K562 (cell line): ENCODE measurements around the gene HDGFL2. TPM values are rescaled to one million over a fixed set of nuclear protein-coding genes. Genes with fewer than 3 reads are reported as not detected.
A peak's percentile ranks its signal among the peaks of the same experiment; 100 is the strongest.

Experiments used
- ASH1L ChIP-seq: fragments of 450-650 bp; IDR thresholded peaks from 2 replicates; pipeline ENCODE4 v1.6.1; 2018; ENCODE audit warnings: borderline replicate concordance, mild to moderate bottlenecking, low read depth; ENCODE audit not compliant: partially characterized antibody
- ATF1 ChIP-seq, 2 experiments: fragments of 450-650 bp in 1 of 2; IDR thresholded peaks; 2 replicates each; pipeline ENCODE4 v1.6.1; 2016; ENCODE audit warnings: missing compliant biosample characterization in 1 of 2, missing genetic modification characterization in 1 of 2
- C11orf30 ChIP-seq: fragments of 450-650 bp; IDR thresholded peaks from 2 replicates; pipeline ENCODE4 v1.6.1; 2016; ENCODE audit warnings: low read depth, mild to moderate bottlenecking
- CAMTA2 ChIP-seq: fragments of 250-450 bp; sonication (Bioruptor Pico); conservative IDR thresholded peaks from 2 replicates; pipeline ENCODE4 v1.5.1; 2022
- CEBPB ChIP-seq: fragments of 450-650 bp; IDR thresholded peaks from 2 replicates; pipeline ENCODE4 v1.6.1; 2016; ENCODE audit warnings: missing genetic modification characterization, missing compliant biosample characterization
- EGR1 ChIP-seq: fragments of 450-650 bp; conservative IDR thresholded peaks from 2 replicates; pipeline ENCODE4 v1.6.1; 2017; ENCODE audit warnings: mild to moderate bottlenecking
- FOXP1 ChIP-seq: sonication (generic); formaldehyde crosslinking; IDR thresholded peaks from 2 replicates; pipeline ENCODE4 v1.8.0; 2022; ENCODE audit warnings: mild to moderate bottlenecking, missing genetic modification reagents
- GABPA ChIP-seq: fragments of 200-800 bp; sonication (Bioruptor generic); conservative IDR thresholded peaks from 2 replicates; pipeline ENCODE4 v1.6.1; 2016; ENCODE audit warnings: low read depth, missing genetic modification characterization, missing compliant biosample characterization
- HMG20B ChIP-seq: fragments of 250-450 bp; sonication (Bioruptor Pico); IDR thresholded peaks from 2 replicates; pipeline ENCODE4 v1.5.0; 2021; ENCODE audit warnings: mild to moderate bottlenecking
- HNRNPK ChIP-seq: fragments of 200-400 bp; formaldehyde crosslinking; IDR thresholded peaks from one replicate; pipeline ENCODE4 v1.6.1; 2018; ENCODE audit warnings: mild to moderate bottlenecking, low read depth, low read length; ENCODE audit not compliant: poor library complexity, severe bottlenecking
- KDM5B ChIP-seq: fragments of 200-600 bp; sonication (generic); IDR thresholded peaks from 2 replicates; pipeline ENCODE4 v1.6.1; 2012; ENCODE audit warnings: low read depth, mild to moderate bottlenecking, moderate library complexity, low read length, control low read depth, inconsistent platforms; ENCODE audit not compliant: insufficient replicate concordance
- MAZ ChIP-seq, 2 experiments: fragments of 450-650 bp in 1 of 2; sonication (generic) in 1 of 2; formaldehyde crosslinking; IDR thresholded peaks in 1 of 2; conservative IDR thresholded peaks in 1 of 2; 2 replicates each; pipeline versions ENCODE4 v1.4.0 to v1.5.0; 2020; ENCODE audit warnings: mild to moderate bottlenecking in 1 of 2, missing genetic modification reagents in 1 of 2
- MBD2 ChIP-seq: sonication (generic); IDR thresholded peaks from 2 replicates; pipeline ENCODE4 v1.6.1; 2016; ENCODE audit warnings: low read depth, borderline replicate concordance
- MCM7 ChIP-seq, 2 experiments: fragments of 450-650 bp; IDR thresholded peaks; 2 replicates each; pipeline ENCODE4 v1.6.1; 2016 to 2018
- MTA1 ChIP-seq: fragments of 450-650 bp; IDR thresholded peaks from 2 replicates; pipeline ENCODE4 v1.6.1; 2017; ENCODE audit warnings: borderline replicate concordance
- NR2F6 ChIP-seq: fragments of 450-650 bp; formaldehyde crosslinking; IDR thresholded peaks from 2 replicates; pipeline ENCODE4 v1.4.0; 2020; ENCODE audit warnings: mild to moderate bottlenecking
- PHTF2 ChIP-seq: fragments of 250-450 bp; sonication (Bioruptor Pico); IDR thresholded peaks from 2 replicates; pipeline ENCODE4 v1.5.0; 2021; ENCODE audit warnings: mild to moderate bottlenecking
- POLR2G ChIP-seq: fragments of 200-400 bp; formaldehyde crosslinking; IDR thresholded peaks from 2 replicates; pipeline ENCODE4 v1.6.1; 2017; ENCODE audit warnings: low read depth, mild to moderate bottlenecking, antibody characterized with exemption, low read length, moderate library complexity
- SIN3A ChIP-seq, 2 experiments: fragments of 150-350 bp in 1 of 2; IDR thresholded peaks; 2 replicates each; pipeline ENCODE4 v1.6.1; 2011 to 2016; ENCODE audit warnings: borderline replicate concordance in 2 of 2, low read depth in 2 of 2, low read length in 2 of 2, mild to moderate bottlenecking in 2 of 2, moderate library complexity in 2 of 2; ENCODE audit not compliant: control insufficient read depth in 1 of 2
- TEAD1 ChIP-seq, 2 experiments: fragments of 450-650 bp in 1 of 2; sonication (generic) in 1 of 2; formaldehyde crosslinking; IDR thresholded peaks; 2 replicates each; pipeline versions ENCODE4 v1.4.0 to v1.8.0; 2020 to 2022; ENCODE audit warnings: mild to moderate bottlenecking in 2 of 2, missing genetic modification reagents in 1 of 2
- TFAM ChIP-seq: fragments of 250-450 bp; sonication (Bioruptor Pico); conservative IDR thresholded peaks from 2 replicates; pipeline ENCODE4 v1.5.0; 2021; ENCODE audit warnings: mild to moderate bottlenecking, moderate library complexity
- TRIM28 ChIP-seq: fragments of 450-650 bp; IDR thresholded peaks from 2 replicates; pipeline ENCODE4 v1.6.1; 2017
- ZBTB7A ChIP-seq: IDR thresholded peaks from 2 replicates; pipeline ENCODE4 v1.6.1; 2011; ENCODE audit warnings: low read depth, mild to moderate bottlenecking, low read length, moderate library complexity, borderline replicate concordance; ENCODE audit not compliant: control insufficient read depth
- ZFX ChIP-seq: sonication (generic); formaldehyde crosslinking; IDR thresholded peaks from 2 replicates; pipeline ENCODE4 v1.8.0; 2022; ENCODE audit warnings: mild to moderate bottlenecking, missing genetic modification reagents, moderate library complexity
- ZKSCAN8 ChIP-seq: fragments of 200-800 bp; sonication (Bioruptor generic); IDR thresholded peaks from 2 replicates; pipeline ENCODE4 v1.6.1; 2016; ENCODE audit warnings: missing genetic modification characterization, missing compliant biosample characterization
- ZNF174 ChIP-seq: fragments of 250-450 bp; sonication (Bioruptor Pico); IDR thresholded peaks from 2 replicates; pipeline ENCODE4 v1.4.0; 2020; ENCODE audit warnings: mild to moderate bottlenecking
- ZNF384 ChIP-seq: IDR thresholded peaks from 2 replicates; pipeline ENCODE4 v1.6.1; 2012; ENCODE audit warnings: low read depth, low read length, improper control_type of control experiment
- polyA plus RNA-seq, 8 experiments: library from polyadenylated mRNA; depleted of rRNA in 4 of 8; stranded (reverse) in 5 of 8; unstranded in 3 of 8; fragments of >200 nt; fragmentation: Nextera tagmentation in 2 of 8; fragmentation: Illumina TruSeq in 1 of 8; extraction: Ambion mirVana in 2 of 8; extraction: Trizol in 1 of 8; gene quantifications; 2 replicates each; pipeline versions ENCODE4 v1.2.1 to v1.2.3, GENCODE V29; 2011 to 2014; ENCODE audit warnings: inconsistent platforms in 1 of 8, missing spikeins in 1 of 8
- total RNA-seq, 7 experiments: library from RNA; depleted of rRNA in 6 of 7; stranded (reverse); fragments of >200 nt in 6 of 7; fragmentation: Illumina TruSeq in 2 of 7; extraction: Trizol in 2 of 7; gene quantifications; 2 replicates each; pipeline versions ENCODE4 v1.2.1 to v1.2.3, GENCODE V29; 2011 to 2021; ENCODE audit warnings: low replicate concordance in 1 of 7
- TF ChIP-seq, protein P1 (sequence below): sonication (generic); formaldehyde crosslinking; IDR thresholded peaks from 2 replicates; pipeline ENCODE4 v1.8.0; 2022; ENCODE audit warnings: missing genetic modification reagents, mild to moderate bottlenecking, borderline replicate concordance

HDGFL2 gene
- total and polyA plus RNA-seq, 9 of the 15 experiments (the other 6 are each of a cell fraction or from before 2014, with no cell fraction given), result 0.13 to 61.7 (median 16.0) TPM

DNA sequence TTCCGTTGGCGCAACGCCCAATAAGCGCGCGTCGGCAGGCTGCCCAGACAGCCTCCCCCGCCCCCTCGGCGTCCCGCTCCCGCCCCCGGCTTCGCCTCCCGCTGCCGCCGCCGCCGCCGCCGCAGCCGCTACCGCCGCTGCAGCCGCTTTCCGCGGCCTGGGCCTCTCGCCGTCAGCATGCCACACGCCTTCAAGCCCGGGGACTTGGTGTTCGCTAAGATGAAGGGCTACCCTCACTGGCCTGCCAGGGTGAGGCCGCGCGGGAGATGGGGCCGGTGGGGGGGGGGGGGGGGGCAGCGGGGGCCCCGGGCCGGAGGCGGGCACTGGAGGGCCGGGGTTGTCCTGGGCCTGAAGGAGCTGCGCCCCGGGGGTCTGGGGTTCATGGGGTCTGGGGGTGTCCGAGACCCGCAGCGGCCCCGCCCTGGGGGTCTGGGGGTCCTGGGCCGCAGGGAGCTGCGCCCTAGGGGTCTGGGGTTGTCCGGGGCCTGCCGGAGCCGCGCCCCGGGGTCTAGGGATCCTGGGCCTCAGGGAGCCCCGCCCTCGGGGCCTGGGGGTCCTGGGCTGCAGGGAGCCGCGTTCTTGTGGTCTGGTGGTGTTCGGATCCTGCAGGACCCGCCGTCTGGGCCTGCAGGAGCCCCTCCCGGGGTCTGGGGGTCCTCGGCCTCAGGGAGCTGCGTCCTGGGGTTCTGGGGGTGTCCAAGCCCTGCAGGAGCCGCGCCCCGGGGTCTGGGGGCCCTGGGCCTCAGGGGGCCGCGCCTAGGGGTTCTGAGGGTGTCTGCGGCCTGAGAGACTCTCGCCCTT lies at the start of gene HDGFL2 (continued):
- TF ChIP-seq ZKSCAN8 (CRISPR knock-in tag), result no peak
- 0 out of 2 replicates have a peak, but pooled peaks have one; percentile 55 for TF ChIP-seq FOXP1 (CRISPR knock-in tag)
- peak in 1 of 2 experiments; percentile 26; a peak in 1 of 4 replicates for TF ChIP-seq SIN3A (IDR thresholded peaks at IDR 0.05; ENCODE audit: borderline replicate concordance in 2 of 2, control insufficient read depth in 1 of 2, low read depth in 2 of 2, low read length in 2 of 2)
- no peak for TF ChIP-seq CEBPB
- TF ChIP-seq ZNF384, result no peak
- TF ChIP-seq TRIM28, result no peak
- TF ChIP-seq HNRNPK, result no peak
- TF ChIP-seq, protein P1, sequence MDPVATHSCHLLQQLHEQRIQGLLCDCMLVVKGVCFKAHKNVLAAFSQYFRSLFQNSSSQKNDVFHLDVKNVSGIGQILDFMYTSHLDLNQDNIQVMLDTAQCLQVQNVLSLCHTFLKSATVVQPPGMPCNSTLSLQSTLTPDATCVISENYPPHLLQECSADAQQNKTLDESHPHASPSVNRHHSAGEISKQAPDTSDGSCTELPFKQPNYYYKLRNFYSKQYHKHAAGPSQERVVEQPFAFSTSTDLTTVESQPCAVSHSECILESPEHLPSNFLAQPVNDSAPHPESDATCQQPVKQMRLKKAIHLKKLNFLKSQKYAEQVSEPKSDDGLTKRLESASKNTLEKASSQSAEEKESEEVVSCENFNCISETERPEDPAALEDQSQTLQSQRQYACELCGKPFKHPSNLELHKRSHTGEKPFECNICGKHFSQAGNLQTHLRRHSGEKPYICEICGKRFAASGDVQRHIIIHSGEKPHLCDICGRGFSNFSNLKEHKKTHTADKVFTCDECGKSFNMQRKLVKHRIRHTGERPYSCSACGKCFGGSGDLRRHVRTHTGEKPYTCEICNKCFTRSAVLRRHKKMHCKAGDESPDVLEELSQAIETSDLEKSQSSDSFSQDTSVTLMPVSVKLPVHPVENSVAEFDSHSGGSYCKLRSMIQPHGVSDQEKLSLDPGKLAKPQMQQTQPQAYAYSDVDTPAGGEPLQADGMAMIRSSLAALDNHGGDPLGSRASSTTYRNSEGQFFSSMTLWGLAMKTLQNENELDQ (CRISPR knock-in tag), result no peak
- peak; percentile 34 for TF ChIP-seq POLR2G
- TF ChIP-seq PHTF2 (CRISPR knock-in tag), result no peak
- TF ChIP-seq CAMTA2 (CRISPR knock-in tag), result no peak
- no peak for TF ChIP-seq MBD2
- no peak for TF ChIP-seq MAZ (CRISPR knock-in tag; conservative IDR thresholded peaks at IDR 0.05 in 1 of 2, IDR thresholded peaks at IDR 0.05 in 1 of 2)
- no peak for TF ChIP-seq HMG20B
- TF ChIP-seq EGR1, result peak; percentile 80; the same call in 1 of the 2 replicates
- TF ChIP-seq NR2F6, result no peak
- TF ChIP-seq ZBTB7A, result peak; percentile 63; the same call in 1 of the 2 replicates
- TF ChIP-seq C11orf30, result no peak
- peak; percentile 46; the same call in 1 of the 2 replicates for TF ChIP-seq ZFX (CRISPR knock-in tag)
- no peak for TF ChIP-seq MCM7 (IDR thresholded peaks at IDR 0.05)
- no peak for TF ChIP-seq MTA1
- peak; percentile 15; the same call in 1 of the 2 replicates for TF ChIP-seq GABPA
- no peak for TF ChIP-seq TFAM (CRISPR knock-in tag)
- TF ChIP-seq TEAD1 (CRISPR knock-in tag; IDR thresholded peaks at IDR 0.05), result peak in 1 of 2 experiments; percentile 58; a peak in 1 of 4 replicates
- TF ChIP-seq KDM5B, result peak; percentile 53
- TF ChIP-seq ZNF174 (CRISPR knock-in tag), result no peak
- no peak for TF ChIP-seq ATF1 (CRISPR knock-in tag; IDR thresholded peaks at IDR 0.05)
- TF ChIP-seq ATF1 (tag; IDR thresholded peaks at IDR 0.05), result peak; percentile 6; the same call in 1 of the 2 replicates
- TF ChIP-seq ASH1L, result no peak
